ENCODE data around the gene RFK. TPM values are rescaled to one million over a fixed set of nuclear protein-coding genes. Genes with fewer than 3 reads are reported as not detected.

The RFK gene
- total RNA-seq, 1 donor from 2014 or later: 18.1 TPM

DNA sequence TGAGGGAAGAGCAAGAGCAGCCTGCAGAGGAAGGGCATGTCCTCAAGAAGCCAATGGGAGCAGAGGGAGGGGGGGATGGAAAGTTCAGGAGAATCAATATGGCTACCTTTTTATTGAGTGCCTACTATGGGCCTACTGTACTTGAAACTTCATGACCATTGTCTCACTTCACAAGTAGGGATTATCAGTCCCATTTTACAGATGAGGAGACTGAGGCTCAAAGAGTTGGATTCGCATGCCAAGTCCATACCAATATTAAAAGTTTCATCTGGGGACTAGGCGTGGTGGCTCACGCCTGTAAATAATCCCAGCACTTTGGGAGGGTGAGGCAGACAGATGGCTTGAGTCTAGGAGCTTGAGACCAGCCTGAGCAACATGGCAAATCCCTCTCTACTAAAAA is 40.0 kb downstream of the RFK start:
- Mint-ChIP-seq H3K4me1 (ENCODE audit: low read depth) (no peaks in the 10 kb centered on the region), H3K9me3 (ENCODE audit: low read depth) (no peaks in the 10 kb centered on the region), H3K27ac (ENCODE audit: unreplicated experiment) (no peak overlapping the region), H3K36me3 (ENCODE audit: low read depth) (no peaks in the 10 kb centered on the region), H3K4me3 (ENCODE audit: unreplicated experiment) (no peak overlapping the region), H3K27me3 (ENCODE audit: low read depth) (peaks cover 9% of the 10 kb centered on the region)
- TF ChIP-seq CTCF (IDR thresholded peaks at IDR 0.05): no peak
- no peak for DNase-seq (ENCODE audit: low spot score)

DNA sequence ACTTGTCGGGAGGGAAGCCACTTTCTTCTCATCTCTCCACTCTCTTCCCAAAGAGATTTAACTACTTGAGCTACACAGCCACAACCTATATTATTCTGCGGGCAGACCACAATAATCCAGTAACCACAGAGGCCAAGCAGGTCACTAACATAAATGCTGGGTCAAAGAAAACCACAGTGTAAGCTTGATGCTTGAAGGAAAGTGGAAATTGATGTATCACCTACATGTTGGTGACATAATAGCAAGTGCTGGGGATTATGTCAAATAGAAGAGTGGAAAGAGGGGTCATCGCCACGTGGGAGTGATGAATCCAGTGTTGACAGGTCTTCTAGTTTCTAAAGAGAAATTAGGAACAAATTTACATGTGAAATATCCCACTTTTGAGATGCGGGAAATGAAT is 40.9 kb downstream of the RFK start:
- no peak for DNase-seq (ENCODE audit: low spot score)
- Mint-ChIP-seq H3K27me3 (ENCODE audit: low read depth) (peaks cover 9% of the 10 kb centered on the region), H3K9me3 (ENCODE audit: low read depth) (no peaks in the 10 kb centered on the region), H3K36me3 (ENCODE audit: low read depth) (no peaks in the 10 kb centered on the region), H3K27ac (ENCODE audit: unreplicated experiment) (no peak overlapping the region), H3K4me1 (ENCODE audit: low read depth) (no peaks in the 10 kb centered on the region), H3K4me3 (ENCODE audit: unreplicated experiment) (no peak overlapping the region)
- no peak for TF ChIP-seq CTCF (IDR thresholded peaks at IDR 0.05)

DNA sequence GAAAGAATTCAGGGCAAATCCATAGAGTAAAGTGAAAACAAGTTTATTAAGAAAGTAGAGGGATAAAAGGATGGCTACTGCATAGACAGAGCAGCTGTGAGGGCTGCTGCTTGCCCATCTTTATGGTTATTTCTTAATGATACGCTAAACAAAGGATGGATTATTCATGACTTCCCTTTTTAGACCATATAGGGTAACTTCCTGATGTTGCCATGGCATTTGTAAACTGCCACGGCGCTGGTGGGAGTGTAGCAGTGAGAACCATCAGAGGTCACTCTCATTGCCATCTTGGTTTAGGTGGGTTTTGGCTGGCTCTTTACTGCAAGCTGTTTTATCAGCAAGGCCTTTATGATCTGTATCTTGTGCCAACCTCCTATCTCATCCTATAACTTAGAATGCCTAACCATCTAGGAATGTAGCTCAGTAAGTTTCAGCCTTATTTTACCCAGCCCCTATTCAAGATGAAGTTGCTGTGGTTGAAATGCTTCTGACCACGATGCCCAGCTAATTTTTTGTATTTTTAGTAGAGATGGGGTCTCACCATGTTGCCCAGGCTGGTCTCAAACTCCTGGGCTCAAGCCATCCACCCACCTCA is 42.1 kb downstream of the RFK start:
- Mint-ChIP-seq H3K27me3 (ENCODE audit: low read depth) (peaks cover 9% of the 10 kb centered on the region), H3K4me1 (ENCODE audit: low read depth) (no peaks in the 10 kb centered on the region), H3K27ac (ENCODE audit: unreplicated experiment) (no peak overlapping the region), H3K36me3 (ENCODE audit: low read depth) (no peaks in the 10 kb centered on the region), H3K9me3 (ENCODE audit: low read depth) (no peaks in the 10 kb centered on the region), H3K4me3 (ENCODE audit: unreplicated experiment) (no peak overlapping the region)
- no peak for DNase-seq (ENCODE audit: low spot score)
- no peak for TF ChIP-seq CTCF (IDR thresholded peaks at IDR 0.05)

DNA sequence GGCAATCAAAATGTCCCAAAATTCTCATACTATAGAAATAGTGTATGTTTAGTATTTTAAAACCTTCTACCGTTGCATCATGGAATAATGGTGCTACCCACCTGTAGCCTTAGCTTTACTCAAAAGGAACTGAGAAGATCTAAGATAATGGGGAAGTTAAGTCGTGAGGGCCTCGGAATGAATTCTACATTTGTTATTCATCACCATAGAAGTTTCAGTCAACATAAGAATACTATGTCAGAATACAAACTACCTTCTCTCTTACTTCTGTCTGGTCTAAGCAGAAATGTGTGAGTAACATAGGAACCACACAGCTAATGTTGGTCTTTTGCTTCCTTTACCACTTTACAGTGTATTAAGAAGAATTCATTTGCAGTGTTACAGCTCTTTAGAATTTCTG is 43.2 kb downstream of the RFK start:
- Mint-ChIP-seq H3K4me3 (ENCODE audit: unreplicated experiment) (no peak overlapping the region), H3K36me3 (ENCODE audit: low read depth) (no peaks in the 10 kb centered on the region), H3K27me3 (ENCODE audit: low read depth) (peaks cover 9% of the 10 kb centered on the region), H3K27ac (ENCODE audit: unreplicated experiment) (no peak overlapping the region), H3K9me3 (ENCODE audit: low read depth) (no peaks in the 10 kb centered on the region), H3K4me1 (ENCODE audit: low read depth) (no peaks in the 10 kb centered on the region)
- DNase-seq (ENCODE audit: low spot score): no peak
- no peak for TF ChIP-seq CTCF (IDR thresholded peaks at IDR 0.05)

- Mint-ChIP-seq H3K36me3 (ENCODE audit: low read depth) (no peaks in the 10 kb centered on the region), H3K4me1 (ENCODE audit: low read depth) (no peaks in the 10 kb centered on the region)
Observed at GRCh38 chr9:76349865-76350264, 44.4 kb downstream of the RFK start.

More at GRCh38 chr9:76349865-76350264, 44.4 kb downstream of the RFK start:
- Mint-ChIP-seq H3K9me3 (ENCODE audit: low read depth) (no peaks in the 10 kb centered on the region), H3K4me3 (ENCODE audit: unreplicated experiment) (no peak overlapping the region), H3K27me3 (ENCODE audit: low read depth) (peaks cover 8% of the 10 kb centered on the region), H3K27ac (ENCODE audit: unreplicated experiment) (no peak overlapping the region)
- DNase-seq (ENCODE audit: low spot score): no peak
- no peak for TF ChIP-seq CTCF (IDR thresholded peaks at IDR 0.05)

All from chondrocyte (in vitro differentiated cells).